Stimulated activated CD4-positive, alpha-beta T cell treated with anti-CD3 and anti-CD28 coated beads, Interleukin-1b, Interleukin-23, amount 100 ng/mL, for 4 hours (primary cell): ENCODE data around the gene FGF21.

Experiments
- DNase-seq, 2 donors: peaks; one replicate each; pipeline ENCODE4 v3.0.0-alpha.2; 2020; ENCODE audit warnings: low read depth in 2 of 2

Gene FGF21

GRCh38 chr19:48728911-48729664, 26.2 kb upstream of the FGF21 start:
- DNase-seq, result no peak

- no peak for DNase-seq
Observed at GRCh38 chr19:48731452-48731851, 23.9 kb upstream of the FGF21 start.

- DNase-seq, result no peak
Observed at GRCh38 chr19:48734625-48735024, 20.7 kb upstream of the FGF21 start.

DNA sequence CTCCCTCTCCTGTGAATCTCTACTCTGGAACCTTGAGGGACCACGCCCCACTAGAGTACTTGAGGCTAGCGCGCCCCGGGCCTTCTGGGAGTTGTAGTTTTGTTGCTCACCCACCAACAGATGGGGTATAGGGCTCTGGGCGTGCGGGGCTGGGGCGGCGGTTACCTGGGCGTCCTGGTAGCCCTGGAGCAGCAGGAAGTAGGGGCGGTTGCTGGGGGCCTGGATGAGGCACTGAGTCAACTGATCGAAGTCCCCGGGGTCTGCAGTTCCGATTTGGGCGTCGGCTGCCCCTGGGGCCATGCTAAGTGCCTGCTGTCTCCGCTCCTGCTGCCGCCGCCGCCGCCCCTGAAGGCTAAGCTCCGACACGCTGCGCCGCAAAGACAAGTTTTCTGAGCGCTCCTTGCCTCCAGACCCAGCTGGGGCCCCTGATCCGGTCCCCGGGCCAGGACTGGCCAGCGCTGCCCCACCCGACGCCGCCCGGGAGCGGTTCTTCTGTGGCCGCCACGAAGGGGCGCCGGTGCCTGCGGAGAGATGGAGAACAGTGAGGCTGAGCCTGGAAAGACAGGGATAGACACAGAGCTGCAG, 20.2 kb upstream of the FGF21 start:
- no peak for DNase-seq

DNA sequence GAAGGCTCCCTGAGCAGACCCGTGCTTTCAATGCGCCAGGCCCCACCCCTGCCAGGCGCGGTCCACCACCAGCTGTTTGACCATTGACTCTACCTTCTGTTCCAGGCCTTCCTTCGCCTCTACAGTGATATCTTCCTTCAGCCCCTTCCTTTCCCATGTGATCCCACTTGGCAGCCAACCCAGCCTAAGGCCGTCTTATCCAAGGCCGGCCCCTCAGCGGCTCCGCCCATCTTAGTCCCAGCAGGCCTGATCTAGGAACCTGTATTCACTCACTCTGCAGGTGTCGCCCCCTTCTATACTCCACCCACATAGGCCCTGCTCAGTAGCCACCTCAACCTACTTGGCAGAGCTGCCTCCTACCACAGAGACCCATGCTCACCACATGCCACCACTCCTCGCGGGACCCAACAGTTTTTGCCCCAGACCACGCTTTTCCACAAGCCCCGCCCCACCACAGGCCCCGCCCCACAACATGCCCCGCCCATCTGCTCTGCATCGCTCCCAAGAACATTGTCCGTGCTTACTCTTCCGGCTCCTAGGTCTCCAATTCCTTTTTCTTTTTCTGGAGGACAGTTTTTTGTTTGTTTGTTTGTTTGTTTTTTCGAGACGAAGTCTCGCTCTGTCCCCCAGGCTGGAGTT, 17.8 kb upstream of the FGF21 start:
- no peak for DNase-seq

DNA sequence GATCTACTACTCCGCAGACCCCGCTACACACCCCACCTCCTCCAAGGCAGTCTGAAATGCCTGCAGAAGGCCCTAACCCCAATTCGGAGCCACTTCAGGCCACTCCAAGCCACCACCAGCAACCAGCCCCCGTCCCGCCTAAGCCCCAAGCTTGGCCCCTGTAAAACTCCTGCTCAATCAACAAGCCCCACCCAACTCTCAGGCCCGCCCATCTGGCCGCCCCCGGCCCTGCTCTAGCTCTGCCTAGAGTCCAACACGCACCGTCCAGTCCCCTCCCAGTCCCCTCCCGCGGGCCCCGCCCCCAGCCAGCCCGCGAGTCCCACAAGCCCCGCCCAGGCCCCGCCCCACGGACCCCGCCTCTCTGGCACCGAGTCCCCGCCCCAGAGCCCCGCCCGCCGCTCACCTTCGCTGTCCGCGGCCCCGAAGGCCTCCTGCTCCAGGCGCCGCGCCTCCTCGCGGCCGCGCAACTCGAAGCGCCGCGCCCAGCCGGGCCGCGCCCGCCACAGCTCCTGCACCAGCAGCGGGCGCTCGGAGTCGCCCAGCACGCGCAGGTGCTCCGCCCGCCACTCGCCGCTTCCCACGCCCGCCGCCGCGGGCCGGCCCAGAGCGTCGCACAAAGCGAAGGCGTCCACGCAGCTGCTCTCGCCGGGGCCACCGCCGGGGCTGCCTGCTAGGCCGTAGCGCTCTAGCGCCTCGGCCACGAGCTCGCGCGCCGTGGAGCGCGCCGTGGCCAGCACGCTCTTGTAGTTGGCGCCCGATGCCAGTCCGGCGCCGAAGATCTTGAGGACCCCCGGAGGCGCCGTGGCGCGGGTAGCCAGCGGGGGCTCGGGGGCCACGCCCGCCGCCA, 16.5 kb upstream of the FGF21 start:
- peak; percentile 93 to 97 for DNase-seq

DNA sequence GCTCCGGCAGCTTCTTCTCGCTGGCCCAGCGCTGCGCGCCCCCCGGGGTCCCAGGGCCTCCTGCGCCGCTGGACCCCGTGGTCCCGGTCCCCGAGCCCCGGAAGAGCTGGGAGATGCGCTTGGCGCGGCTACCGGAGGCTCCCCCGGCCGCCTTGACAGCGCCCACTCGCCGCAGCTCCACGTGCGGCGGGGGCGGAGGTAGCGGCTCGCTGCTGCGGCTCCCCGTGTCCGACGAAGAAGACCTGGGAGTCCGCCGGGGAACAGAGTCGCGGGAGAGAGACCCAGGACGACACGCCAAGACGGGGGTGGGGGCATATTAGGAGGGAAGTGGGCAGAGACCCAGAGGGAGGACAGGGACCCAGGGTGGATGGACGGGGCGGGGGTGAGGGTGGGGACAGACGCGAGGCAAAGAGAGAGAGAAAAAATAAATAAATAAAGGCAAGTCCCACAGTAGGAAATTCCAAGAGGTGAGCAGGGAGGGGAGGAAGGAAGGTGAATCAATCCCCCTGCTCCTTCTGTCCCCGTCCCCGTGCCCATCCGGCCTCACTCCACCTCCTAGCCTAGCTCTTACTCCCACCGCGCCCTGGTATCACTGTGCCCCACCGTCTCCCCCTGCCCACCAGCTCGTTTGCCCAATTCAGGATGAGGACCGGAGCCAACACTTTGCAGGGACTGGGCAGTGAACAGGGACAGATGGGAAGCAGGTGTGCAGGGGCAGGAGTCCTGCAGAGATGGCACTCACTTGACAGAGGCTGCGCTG, 15.7 kb upstream of the FGF21 start:
- no peak for DNase-seq

DNA sequence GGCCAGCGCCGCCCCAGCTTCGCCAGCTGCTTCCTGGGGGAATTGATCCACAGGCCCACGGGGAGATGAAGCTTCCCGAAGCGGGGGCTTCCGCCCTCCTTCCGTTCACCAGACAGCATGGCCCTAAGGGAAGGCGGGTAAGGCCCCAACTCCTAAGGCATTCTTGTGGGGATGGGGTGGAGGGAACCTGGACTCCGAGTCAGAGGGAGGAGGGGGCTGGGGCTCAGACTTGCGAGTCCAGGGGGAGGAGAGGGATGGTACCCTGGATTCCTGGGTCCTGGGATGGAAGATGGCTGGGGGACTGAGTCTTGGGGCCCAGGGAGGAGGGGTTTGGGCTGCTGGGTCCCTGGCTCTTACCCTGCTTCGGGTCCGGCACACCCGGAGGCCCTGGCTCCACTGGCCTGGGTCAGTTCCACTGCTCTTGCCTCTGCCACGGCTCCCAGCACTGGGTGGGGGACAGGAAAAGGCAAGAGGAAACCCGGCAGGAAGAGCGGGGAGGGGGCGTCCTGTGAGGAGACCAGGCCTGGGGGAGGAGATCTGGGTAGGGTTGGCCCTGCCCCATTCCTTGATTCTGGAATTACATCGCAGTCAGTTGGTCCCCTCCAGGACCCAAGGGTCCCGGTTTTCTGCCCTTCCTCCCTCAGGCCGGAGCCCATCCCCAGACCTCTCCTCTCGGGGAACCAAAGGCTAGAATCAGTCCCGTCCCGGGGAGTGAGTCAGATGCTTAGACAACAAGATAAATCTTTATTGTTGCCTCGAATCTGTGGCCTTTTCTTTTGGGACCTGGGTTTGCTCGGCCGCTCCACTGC, 15.0 kb upstream of the FGF21 start, which contains the start of gene RASIP1:
RASIP1 (minus strand) TSS at position 447 of the 809 bp plus-strand sequence; CDS start at position 119, 328 bp downstream.
- DNase-seq, result no peak

DNA sequence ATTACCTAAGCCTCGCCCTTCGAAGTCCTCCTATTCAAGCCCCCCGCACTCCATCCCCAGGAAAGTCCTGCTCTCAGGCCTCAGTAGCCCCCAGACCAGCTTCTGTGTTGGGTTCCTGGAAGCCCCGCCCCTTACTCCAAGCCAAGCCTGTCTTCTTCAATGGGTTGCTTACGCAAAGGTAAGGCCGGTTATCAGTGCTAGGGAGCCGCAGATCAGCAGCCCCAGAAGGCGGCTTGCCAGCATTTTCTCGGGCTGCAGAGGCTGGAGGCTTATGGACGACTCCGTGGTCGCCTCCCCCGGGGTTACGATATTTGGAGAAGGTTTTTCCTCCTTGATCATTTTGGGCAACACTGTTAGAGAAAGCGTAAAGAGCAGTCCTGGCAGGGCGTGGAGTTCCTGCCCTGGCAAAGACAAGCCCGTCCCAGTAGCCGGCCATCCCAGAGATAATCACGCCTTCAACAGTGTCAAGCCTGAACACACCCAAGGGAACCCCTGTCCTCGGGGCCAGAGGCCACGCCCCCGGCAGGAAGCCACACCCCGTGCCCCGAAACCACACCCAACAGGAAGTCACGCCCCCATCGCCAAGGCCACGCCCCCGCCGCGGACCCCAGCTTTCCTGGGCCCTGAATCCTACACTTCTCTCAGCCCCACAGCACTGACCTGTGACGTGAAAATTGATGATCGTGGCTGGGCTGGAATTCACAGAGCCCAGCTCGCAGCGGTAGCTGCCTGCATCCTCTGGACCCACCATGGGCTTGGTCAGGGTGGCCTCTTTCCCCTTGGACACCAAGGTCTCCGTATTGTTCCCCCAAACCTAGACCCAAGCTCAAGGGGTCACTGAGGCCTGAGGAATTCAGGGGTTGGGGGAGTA, 14.0 kb upstream of the FGF21 start:
- DNase-seq, result no peak

DNA sequence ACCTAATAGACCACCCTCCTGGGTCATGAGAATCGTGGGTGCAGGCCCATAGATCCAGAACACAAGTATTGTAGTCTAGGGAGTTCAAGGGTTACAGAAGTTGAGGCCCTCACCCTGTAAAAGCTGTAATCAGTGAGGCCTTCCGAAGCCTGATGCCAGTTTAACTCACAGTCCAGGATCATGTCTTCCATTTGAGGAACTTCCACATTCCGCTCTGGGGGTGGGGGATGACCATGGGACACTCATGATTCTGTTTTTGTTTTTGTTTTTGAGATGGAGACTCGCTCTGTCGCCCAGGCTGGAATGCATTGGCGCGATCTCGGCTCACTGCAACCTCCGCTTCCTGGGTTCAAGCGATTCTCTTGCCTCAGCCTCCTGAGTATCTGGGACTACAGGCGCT, 13.2 kb upstream of the FGF21 start:
- no peak for DNase-seq

DNA sequence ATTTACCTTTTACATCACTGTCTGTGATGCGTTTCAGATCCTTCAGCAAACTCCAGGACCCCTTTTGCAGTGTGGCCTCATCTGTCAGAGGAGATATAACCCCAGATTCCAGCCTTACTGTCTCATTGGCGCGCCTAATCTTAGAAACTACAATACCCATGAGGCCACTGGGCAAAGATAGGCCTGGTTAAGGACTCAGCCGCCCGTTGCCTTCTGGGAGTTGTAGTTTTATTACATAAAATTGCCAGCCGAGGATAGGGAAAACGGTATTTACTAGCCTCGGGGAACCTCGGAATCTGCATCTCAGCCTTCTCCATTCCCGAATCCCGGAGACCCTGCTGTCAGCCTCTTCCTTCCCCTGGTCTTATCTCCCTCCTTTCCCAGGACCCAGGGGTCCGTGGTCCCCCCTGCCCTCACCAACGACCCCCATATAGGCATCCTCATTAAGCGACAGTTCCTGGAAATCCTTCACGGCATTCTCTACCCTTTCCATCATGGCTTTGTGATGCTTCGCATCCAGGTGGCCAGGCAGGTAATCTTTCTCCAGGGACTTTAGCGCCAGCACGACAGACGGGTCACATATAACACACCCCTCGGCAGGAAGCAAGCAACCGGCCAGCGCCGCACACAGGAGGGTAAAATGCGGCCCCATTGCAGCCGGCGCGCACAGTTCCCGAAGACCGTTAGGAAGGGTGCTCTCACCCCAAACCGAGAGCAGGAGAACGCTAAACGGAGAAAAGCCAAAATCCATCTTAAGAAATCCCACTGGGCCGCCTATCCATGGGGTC, 9.9 kb upstream of the FGF21 start:
- peak in 1 of 2 donors; percentile 43 for DNase-seq

GRCh38 chr19:48746110-48746509, 9.2 kb upstream of the FGF21 start:
- DNase-seq, result no peak

DNA sequence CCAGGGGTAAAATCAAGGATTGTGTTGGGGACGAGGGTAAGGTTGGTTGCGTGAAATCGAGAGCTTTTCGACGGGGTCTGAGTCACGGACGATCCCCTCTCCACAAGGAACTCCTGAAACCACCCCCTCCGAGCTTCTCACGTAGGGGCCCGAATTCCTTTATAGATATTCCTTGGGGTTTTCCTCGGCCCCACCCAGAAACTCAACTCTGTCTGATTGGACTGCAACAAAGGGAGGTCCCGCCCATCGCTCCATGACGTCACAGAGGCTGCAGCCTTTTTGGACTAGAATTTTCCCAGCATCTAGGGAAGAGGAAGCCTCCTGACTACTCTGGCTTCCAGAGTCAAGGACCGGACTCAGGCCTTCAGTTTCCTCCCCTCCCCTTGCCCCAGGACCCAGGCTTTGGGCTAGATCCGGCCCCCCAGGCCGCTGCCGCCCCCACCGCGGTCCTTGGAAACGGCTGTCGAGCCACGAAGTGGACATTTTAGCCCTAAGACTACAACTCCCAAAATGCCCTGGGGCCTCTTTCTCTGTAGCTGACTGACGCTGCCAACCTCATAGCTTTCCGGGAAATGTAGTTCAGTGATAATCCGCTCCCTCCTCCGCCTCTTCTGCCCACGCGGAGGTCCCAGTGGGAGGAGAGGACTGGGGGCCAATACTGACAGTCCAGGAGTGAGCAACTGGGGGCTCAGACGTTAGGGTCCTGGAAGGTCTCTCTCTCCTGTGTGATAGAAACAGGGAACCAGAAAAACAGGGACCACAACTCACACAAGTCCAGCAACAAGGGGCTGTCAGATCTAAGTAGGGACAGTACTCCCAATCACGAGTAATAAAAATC, 8.4 kb upstream of the FGF21 start, which contains the start of gene IZUMO1:
IZUMO1 (minus strand) TSS at position 172 of the 838 bp plus-strand sequence. CDS start 1,050 bp downstream, outside the sequence.
- no peak for DNase-seq

DNA sequence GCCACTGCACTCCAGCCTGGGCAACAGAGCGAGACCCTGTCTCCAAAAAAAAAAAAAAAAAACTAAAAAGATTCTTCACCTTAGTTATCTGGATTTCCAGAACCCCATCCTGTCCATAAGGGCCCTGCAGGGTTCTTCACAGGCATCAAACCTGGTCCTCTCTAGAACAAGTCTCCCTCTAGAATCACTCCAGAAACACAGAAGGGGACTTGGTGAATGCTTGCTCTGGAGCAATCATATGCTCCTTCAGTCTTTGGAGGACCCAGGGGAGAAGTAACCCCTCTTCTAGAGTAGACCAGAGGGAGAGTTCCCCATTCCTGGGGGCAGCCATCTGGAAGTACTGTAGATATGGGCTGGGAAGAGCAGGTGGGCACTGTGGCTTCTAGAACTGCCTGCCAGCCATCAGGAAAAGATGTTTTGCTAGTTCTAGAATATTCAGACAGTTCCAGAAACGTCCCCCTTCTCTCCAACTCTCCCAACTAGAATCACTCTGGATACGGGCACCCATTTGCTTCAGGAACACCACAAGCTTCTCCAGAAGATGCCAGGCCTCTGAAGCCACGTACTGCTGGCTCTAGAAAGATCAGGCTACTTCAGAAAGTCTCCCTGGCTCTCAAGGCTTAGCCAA, 5.6 kb upstream of the FGF21 start:
- DNase-seq, result no peak

DNA sequence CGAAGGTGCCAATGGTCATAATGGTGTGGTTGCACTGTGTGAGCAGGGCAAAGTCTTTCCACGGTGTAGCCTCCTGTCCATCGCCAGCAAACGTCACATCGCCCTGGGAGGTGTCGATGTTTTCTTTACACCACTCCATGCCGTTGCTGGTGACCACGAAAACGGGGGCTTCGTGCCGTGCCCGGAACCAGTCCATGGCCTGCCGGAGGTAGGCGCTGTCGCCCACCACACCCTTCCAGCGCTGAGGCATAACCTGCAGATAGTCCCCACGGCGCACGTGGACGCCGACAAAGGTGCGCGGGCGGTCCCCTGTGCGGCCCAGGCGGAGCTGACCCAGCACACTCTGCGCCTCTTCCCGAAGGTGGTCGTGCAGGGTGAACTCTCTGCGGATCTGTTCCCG, 5.0 kb upstream of the FGF21 start:
- DNase-seq, result no peak

GRCh38 chr19:48750771-48751504, 4.4 kb upstream of the FGF21 start:
- no peak for DNase-seq
